COLO668 (cell line): Measurements from ENCODE around the gene LRRC45.

Experiments used
- DNase-seq: peaks from one replicate; lab custom pipeline; 2025; ENCODE audit not compliant: unreplicated experiment; lab: John Stamatoyannopoulos, UW

LRRC45 gene

DNA sequence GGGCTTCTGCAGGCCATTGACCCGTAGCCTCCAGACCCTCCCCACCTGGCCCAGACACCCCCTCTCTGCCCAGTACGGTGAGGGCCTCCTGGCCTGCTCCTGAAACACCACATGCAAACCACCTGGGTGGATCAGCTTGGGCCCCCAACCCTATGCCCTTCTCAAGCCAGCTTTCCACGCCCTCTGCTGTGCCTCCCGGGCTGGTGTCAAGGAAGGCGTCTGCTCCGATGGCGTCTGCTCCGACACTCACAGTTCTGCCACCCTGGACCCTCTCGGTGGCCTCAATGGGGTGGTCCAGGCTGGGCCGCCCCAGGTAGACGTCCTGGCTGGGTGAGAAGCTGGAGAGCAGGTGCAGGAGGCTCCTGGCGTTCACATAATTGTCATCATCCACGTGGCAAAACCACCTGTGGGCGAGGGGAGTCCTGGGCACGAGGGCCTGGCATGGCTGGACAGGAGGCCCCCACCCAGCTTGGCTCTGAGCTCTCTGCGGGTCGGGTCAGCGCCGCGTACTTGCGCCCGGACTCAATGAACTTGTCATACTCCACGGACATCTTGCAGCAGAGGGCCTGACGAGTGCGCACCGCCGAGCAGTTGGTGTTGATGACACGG lies 27.2 kb downstream of the LRRC45 start:
- no peak for DNase-seq

DNA sequence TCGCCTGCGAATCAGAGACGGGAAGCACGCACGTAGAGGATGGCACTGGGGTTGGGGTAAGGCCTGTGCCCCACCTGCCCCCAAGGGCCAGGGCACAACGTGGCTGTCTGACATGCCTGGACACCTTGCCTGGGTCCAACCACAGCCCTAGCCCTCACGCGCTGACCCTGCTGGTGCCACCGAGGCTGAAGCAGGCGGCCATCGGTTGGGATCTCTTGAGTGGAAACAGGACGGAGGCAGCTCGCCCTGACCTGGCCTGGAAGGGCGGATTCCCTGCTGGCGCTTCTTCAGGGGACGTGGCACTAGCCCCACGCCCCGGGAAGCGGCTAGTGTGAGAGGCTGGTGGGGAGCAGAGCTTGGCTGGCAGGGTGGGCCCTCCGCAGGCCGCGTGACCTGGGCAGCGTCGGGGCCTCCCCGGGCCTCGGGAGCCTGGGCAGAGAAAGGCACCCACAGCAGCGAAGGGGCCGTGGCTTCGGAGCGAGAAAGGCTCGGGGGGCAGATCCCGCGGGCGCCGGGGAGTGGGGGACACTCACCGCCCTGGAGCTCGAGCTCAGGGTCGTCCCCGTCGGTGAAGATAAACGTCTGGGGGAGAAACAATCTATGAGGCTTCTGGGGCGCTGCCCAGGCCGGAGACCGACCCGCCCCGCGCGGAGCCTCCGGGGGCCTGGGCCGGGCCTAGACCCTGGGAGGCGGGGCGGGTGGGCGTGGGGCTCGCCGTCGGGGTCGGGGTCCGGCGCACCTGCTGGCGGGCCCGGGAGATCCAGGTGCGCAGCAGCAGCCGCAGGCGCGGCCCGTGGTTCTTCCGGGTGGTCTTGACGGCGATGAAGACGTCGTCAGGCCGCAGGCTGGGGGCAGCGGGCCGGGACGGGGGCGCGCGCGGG lies 27.9 kb downstream of the LRRC45 start:
- peak; percentile 4 for DNase-seq

DNA sequence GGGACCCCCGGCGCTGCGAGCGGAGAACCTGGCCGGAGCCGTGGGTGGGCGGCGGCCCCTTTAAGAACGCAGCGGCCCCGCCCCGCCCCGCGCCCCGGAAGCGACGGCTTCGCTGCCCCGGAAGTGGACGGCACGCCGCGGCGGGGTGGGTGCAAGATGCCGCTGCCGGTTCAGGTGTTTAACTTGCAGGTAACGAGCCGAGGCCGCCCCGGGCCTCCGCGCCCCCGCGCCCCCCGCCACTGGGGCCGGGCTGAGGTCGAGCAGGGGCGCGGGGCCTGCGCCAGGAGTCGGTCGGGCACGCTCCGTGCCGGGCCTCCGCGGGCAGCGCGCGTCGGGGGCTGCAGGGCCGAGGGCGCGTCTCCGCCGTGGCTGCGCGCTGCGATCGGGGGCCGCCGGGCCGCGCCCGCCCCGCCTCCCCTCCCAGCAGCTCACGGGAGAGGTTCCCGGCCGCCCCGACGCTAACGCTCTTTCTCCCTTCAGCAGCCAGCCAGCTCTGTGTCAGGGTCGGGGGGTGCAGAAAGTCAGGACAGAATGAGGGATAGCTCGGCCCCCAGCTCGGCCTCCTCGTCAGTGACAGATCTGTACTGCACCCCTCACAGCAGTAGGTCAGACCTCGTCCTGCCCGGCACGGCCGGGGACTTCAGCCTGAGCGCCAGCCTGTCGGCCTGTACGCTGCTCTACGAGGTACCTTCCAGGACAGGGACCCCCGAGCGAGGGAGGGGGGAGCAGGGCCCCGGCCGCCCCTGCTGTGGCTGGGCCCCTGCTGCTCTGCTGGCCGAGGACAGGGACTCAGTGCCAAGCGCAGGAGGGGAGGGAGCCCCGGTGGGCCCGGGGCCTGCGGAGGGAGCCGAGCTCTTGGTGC lies 28.9 kb downstream of the LRRC45 start, which contains the start of the genes GPS1 and RFNG:
TSS of gene GPS1 (plus strand) at position 123 of the 862 bp plus-strand sequence. CDS start at position 157, 34 bp downstream.
TSS of gene RFNG (minus strand) at position 36 of the 862 bp plus-strand sequence. CDS start 45 bp downstream, outside the sequence.
- DNase-seq = peak; percentile 80

DNA sequence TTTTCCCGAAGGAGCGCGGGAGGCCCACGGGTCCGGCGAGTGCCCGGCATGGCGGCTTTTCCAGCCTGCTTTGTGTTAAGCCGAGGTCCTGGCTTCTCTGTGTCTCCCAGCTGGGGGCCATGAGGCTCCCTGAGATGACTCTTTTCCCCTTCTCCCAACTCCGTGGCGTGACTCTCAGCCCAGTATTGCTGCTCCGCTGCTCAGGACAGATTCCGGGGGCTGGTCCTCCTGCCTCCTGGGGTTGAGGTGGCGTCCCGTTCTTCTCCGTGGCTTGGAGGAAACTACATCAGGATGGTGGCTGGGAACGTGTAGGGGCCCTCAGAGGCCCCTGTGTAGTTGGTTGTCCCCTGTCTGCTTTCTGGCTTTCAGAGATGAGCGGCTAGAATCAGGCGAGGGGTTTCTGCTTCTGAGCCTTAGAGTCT lies 29.5 kb downstream of the LRRC45 start:
- no peak for DNase-seq

DNA sequence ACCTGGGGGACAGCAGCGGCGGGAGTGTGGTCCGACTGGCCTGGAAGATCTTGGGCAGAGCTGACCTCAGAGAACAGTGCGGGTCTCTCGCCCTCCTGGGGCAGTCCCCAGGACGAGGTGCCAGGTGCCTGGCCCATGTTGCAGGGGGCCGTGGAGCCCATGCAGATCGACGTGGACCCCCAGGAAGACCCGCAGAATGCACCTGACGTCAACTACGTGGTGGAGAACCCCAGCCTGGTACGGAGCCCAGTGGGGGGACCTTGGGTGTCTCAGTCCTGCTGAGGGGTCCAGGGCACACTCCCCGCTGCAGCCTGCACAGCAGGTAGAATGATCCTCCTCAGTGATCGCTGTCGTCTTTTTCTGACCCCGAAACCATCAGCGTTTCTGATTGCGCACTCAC lies 30.0 kb downstream of the LRRC45 start:
- no peak for DNase-seq

DNA sequence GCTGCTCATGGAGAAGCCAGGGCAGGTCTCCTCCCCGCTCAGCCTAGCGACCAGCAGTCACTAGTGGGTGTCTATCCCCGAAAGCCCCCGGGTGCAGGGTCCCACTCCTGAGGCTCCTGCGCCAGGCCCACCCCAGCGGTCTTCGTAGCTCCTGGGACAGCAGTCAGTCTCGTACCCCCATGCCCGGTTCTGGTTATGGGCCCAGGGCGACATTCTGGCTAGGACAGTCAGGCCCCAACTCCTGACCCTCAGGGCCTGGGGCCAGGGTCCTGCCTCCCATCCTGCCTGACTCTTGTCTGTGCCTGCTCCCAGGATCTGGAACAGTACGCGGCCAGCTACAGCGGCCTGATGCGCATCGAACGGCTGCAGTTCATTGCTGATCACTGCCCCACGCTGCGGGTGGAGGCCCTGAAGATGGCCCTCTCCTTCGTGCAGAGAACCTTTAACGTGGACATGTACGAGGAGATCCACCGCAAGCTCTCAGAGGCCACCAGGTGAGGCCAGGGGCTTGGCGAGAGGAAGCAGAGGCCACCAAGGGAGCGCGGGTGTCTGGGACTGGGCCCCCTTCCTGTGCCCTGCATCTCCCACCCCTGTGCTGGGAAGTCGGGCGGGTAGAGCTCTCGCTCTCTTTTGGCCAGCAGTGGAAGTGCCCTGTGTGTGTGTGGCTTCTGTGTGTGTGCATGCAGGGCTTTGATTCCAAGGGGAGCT lies 30.6 kb downstream of the LRRC45 start:
- DNase-seq = no peak

DNA sequence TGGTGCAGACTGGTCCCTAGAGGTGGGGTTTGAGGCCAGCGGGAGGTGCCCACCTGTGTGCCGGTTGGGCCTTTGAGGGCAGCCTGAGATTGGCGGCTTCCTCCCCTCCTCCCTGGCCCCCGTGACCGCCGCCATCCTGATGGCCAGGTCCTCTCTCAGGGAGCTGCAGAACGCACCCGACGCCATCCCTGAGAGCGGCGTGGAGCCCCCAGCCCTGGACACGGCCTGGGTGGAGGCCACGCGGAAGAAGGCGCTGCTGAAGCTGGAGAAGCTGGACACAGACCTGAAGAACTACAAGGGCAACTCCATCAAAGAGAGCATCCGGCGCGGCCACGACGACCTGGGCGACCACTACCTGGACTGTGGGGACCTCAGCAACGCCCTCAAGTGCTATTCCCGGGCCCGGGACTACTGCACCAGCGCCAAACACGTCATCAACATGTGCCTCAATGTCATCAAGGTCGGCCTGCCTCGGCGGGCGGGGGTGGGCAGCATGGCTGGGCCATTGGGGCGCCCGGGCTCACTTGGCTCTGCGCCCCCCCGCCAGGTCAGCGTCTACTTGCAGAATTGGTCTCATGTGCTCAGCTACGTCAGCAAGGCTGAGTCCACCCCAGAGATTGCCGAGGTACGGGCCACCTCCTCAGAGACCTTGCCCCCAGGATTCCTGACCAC lies 31.4 kb downstream of the LRRC45 start:
- DNase-seq = no peak

DNA sequence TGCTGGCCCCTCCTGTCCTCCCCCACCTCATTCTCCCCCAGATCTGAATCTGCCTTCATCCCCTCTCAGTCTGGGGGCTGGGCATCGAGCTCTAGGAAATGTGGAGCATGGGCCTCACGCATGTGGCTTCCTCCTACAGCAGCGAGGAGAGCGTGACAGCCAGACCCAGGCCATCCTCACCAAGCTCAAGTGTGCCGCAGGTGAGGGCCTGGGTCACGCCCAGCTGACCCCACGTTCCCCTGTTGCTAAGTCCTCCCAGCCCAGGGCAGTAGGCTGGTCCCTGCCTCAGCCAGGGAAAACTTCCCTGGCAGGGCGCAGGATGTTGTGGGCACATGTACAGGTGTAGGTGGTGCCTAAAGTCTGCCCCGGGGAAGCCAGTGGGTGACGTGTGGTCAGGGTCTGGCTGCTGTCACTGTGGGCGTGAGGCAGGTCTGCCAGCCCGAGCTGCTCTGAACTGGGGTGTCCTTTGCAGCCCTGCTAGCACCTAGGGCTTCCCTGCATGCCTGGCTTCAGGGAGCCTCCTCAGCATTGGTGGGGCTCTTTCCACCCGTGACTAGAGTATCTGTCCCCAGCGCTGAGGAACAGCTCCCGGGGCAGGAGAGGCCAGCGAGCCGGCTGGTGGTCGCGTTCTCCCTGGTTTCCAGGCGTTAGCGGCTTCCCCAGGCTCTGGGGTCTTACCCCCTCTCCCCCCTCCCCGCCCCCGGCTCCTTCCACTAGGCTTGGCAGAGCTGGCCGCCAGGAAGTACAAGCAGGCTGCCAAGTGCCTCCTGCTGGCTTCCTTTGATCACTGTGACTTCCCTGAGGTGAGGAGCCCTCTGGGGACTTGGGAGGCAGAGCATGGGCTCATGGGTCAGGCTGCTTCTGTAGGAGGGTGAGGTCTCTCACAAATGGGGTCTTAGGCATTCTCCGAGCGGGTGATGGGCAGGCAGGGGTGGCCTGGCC lies 32.2 kb downstream of the LRRC45 start:
- DNase-seq = no peak

DNA sequence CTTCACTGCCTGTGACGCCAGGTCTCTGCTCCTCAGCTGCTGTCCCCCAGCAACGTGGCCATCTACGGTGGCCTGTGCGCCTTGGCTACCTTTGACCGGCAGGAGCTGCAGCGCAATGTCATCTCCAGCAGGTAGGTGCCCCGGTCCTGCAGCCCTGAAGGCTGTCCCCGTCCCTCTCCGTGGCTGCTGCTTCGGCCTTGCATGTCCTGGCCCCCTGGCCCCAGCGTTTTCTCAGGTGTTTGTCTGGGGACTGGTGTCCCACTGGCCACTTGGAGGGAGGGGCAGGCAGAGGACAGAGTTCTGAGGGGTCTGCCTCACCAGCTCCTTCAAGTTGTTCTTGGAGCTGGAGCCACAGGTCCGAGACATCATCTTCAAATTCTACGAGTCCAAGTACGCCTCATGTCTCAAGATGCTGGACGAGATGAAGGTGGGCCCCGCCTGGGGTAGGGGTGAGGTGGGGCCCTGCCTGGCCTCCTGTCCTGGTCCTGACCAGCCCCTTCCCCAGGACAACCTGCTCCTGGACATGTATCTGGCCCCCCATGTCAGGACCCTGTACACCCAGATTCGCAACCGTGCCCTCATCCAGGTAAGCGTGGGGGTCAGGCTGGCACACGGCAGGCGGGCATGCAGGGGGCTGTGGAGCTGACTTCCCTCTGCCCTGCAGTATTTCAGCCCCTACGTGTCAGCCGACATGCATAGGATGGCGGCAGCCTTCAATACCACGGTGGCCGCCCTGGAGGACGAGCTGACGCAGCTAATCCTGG lies 33.0 kb downstream of the LRRC45 start:
- DNase-seq = no peak

DNA sequence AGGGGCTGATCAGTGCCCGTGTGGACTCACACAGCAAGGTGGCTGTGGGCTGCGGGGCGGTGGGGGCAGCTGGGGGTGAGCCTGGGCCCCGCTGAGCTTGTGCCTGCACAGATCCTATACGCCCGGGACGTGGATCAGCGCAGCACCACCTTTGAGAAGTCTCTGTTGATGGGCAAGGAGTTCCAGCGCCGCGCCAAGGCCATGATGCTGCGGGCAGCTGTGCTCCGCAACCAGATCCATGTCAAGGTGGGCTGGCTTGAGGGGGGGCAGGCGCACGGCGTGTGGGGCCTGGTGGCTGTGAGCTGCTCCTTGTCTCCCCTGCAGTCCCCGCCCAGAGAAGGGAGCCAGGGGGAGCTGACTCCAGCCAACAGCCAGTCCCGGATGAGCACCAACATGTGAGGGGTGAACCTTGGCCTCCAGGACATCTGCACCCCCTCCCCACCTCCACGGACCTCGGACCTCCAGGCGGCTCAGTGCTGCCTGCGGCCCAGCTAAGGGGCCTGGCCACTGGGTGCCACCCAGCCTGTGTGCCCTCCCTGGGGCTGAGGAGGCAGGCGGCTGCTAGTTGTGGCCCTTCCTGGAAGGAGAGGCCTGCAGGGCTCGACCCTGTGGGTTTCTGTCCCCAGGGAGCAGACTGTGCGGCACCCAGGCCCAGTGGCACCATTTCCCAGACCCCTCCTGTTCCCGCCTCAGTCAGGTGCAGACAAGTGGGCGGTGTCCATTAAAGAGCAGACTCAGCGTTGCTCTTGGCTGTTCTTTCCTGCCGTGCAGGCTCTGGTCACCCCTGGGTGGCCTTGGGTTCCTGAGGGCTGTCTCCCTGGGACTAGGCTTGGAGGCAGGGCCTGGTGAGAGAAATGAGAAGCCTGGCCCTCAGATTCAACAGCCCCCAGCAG lies 33.9 kb downstream of the LRRC45 start:
- DNase-seq = no peak

DNA sequence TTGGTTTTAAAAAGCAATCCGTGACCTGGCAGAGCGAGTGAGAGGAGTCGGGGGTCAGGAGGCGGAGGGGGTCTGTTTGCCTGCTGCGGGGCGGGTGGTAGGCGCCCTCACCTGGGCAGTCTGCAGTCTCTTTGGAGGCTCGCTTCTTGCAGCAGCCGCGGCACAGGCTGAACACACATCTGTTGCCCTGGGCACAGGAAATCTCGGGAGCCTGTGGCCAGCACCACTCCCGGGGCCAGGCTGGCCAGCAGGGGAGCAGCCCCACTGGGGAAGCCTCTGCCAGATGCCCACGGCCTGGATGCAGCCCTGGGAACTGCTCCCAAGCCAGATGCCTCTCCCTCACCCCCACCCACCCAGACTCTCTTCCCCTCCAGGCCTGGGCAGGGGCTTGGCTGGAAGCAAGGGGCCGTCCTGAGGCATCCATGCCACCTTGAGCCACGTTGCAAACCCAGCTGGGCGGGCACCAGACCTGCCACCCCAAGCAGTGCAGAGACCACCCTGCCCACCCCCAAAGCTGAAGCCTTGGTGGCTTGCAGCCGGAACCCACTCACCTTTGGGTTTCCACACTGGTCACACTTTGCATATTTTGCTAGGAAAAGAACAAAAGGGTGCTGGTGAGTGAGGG lies 35.2 kb downstream of the LRRC45 start:
- DNase-seq = no peak

DNA sequence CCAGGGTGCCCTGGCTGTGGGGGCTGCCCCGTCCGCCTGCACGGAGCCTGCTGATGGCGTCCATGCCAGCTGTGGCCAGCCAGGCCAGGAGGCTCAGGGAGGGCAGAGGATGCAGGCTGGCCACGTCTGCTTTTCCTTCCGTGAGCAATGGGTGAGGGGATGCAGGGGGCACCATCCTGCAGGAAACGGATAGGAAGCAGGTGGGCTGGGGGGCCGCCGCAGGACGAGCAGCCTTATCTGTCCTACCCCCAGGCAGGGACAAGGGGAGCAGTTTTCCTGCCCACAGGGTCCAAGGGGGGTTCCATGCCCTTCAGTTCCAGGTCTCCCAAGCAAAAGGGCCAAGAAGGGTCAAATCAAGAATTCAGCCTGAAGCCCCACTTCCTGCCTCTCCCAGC lies 35.7 kb downstream of the LRRC45 start:
- DNase-seq = no peak

DNA sequence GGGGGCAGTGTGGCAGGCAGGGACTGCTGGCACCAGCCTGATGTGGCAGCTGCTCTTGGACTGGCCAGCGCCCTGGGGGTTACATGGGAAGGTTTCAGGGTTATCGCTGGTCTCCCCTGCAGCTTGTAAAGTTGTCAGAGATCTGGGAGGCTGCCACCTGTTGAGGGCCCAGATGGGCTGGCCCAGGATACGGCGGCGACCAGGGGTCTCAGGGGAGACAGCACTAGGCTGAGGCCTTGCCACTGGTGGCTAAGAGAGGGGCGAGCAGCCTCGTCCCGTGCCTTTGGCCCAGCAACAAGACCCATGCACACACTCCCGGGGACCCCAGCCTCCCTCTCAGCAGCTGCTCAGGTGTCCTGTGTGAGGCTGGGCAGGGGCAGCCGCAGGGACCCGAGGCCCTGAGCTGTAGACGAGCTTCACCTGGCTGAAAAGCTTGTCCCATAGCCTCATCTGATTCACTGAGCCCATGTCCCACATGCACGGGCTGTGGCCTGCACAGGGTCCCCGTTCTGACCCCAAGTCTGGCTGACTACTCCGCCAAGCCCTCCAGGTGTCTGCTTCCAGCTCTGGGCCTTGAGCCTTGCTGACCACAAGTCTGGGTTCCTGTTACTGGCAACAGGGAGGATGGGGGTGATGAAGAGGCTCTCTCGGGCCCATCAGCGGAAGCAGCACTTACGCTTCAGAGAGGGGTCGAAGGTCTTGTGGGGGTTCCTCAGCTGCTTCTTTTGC lies 36.3 kb downstream of the LRRC45 start:
- no peak for DNase-seq

DNA sequence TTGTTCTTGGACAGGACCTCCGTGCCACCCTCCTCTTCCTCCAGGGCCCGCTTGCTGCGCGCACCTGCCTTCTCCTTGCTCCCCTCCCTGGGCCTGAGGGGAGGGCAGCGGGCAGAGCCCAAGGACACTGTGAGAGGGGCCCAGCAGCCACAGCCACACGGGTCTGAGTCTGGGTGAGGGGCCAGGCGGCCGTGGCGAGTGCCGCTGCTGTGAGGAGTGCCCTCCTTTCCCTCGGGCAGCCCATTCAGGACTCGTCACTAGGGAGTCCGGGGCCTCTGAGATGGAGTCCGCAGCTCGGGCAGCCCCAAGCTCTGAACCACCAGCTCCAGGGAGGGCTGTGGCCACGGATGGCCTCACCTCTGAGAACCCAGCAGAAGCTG lies 36.9 kb downstream of the LRRC45 start:
- DNase-seq = no peak

DNA sequence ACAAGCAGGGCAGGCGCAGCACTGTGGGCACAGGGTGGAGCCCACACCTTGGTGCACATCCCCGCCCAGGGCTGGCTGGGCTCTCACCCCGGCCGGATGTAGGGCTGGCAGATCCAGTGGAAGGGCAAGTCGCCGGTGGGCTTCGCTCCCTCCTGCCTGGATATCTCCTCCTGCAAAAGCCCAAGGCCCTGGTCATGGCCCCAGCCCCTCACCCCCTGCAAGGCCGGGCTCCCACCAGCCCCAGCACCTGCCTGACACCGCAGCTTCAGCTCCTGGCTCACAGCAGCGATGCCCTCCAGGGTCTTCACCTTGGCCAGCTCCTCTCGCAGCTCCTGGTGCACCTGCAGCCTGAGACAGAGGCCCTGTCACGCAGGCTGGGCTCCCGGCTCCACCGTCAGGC lies 37.5 kb downstream of the LRRC45 start:
- no peak for DNase-seq
